Cerebellar cortex (tissue), 1 donor: Measurements from ENCODE around the gene TNIK.
"Not testable (repeated sequence)": the region's sequence is repeated elsewhere in the genome, so short reads cannot be mapped to it uniquely, and the experiment has no call there.

Source experiments
- DNase-seq: peaks from one replicate; pipeline ENCODE4 v3.0.0-alpha.2; 2015; ENCODE audit warnings: low spot score

TNIK gene

DNA sequence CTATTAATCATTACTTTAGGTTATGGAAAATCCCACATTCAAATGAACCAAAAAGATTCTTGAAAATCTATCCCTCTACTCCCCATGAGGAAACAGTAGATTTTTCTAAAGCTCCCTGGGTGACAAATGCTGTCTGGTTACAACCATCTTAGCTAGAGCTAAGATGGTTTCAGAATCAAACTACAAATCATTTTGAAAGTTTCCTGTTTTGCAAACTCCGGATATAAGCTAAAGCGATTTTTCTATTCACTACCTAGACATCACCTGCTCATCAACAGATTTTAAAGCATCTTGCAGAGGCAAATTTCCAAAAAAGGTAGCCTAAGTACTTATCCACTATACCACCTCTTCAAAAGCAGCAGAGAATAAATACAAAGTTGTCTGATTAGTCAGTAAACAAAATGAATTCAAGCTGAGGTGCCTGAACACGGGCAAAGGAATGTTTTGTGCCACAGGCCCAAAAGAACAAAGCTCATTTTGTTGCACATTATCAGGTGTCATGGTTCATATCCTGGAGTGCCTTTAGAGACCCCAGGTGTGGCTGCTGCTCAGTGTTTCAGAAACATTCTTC lies 204.9 kb downstream of the TNIK start:
- no peak for DNase-seq

GRCh38 chr3:171254315-171254714 lies 205.9 kb downstream of the TNIK start:
- no peak for DNase-seq

DNA sequence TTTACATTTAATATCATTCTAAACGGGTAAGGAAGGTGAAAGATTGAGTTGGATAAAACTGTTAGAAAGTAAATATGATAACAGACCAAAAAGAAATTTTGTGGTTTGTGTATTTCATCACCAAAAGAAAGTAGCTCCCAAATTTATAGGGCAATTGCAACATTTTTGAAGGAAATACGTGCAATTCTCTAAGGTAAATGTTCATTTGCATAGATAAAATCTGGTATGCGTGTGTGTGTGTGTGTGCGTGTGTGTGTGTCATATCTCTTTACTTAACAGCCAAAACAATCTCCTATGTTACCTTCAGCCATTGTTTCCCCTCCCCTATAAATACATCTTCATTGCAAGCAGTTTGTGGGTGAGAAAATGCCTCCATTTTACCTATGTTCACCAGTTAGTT lies 208.4 kb downstream of the TNIK start:
- no peak for DNase-seq

- DNase-seq, result no peak
Measured at GRCh38 chr3:171250444-171250843, 209.8 kb downstream of the TNIK start.

DNA sequence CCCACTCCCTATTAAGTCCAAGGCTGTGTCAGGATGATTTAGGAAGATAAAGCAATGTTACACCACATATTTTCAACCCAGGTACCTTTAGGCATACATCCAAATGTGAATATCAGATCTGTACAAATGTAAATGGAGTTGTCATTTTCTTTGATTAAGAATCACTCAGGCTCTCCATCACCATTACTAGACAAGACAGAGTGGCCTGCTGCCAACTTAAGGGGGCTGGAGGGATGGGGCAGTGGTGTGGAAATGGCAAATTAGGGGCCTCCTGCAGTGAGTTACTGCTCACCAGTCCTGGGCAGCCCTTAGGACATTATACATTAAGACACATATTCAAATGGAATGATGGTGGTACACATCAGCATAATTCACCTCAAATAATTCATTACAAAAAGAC lies 211.0 kb downstream of the TNIK start:
- no peak for DNase-seq

DNA sequence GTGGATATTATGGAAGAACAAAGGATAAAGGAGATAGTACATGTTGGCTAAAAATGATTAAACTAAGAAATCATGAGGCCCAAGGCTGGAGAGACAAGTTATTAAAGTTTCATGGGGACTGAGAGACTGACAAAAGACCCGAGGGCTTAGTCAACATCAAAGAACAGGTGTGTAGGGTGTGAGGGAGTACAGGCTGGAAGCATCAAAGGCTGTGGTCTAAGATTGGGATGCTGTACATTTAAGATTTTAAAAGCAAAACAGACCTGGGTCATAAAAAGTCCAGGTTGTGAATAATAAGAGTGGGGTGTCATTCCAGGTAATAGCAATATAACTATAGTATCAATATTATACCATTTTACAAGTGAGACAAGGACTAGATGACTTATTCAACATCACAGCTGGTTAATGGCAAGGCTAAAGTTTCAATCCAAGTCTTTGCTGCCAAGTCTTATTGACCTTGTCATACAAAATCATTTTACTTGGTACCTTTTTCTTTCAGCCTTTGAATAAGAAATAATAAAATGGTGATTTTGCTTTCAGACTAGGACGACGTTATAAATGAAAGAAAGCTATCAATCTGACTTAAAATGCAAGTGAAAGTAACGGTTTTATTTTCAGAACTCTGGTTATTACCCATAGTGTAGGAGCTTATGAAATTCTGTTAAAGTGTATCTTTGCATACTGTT lies 211.6 kb downstream of the TNIK start:
- DNase-seq, result no peak

- no peak for DNase-seq
Measured at GRCh38 chr3:171245796-171246765, 214.1 kb downstream of the TNIK start.

- no peak for DNase-seq
Measured at GRCh38 chr3:171242951-171243350, 217.3 kb downstream of the TNIK start.

GRCh38 chr3:171242170-171242569 lies 218.0 kb downstream of the TNIK start:
- no peak for DNase-seq

DNA sequence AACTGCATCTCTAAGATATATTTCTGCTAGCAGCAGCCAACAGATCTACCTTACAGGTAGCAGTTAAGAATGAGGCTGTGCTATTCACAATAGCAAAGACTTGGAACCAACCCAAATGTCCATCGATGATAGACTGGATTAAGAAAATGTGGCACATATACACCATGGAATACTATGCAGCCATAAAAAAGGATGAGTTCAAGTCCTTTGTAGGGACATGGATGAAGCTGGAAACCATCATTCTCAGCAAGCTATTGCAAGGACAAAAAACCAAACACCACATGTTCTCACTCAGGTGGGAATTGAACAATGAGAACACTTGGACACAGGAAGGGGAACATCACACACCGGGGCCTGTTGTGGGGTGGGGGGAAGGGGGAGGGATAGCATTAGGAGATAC lies 218.6 kb downstream of the TNIK start:
- DNase-seq, result not testable (repeated sequence)

DNA sequence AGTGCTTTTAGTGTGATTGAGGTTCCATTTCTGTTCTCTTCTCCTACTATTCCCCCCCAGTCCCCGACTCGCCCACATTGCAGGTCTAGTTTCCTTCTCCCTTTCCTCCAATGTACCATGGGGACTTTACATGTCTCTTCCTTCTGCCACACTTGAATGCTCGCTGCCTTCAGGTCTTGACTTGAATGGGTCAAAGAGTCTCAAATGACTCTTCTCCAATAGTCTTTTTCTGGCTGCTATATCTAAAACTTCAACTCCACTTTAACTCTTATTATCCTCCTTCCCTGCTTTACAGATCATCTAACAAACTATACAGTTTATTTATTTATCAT lies 219.7 kb downstream of the TNIK start:
- DNase-seq, result no peak

GRCh38 chr3:171239757-171240503 lies 220.3 kb downstream of the TNIK start:
- no peak for DNase-seq

- DNase-seq, result no peak
Measured at GRCh38 chr3:171237009-171237385, 223.2 kb downstream of the TNIK start.

- DNase-seq, result peak; percentile 11
Measured at GRCh38 chr3:171236265-171237008, 223.8 kb downstream of the TNIK start.

GRCh38 chr3:171234298-171235010 lies 225.8 kb downstream of the TNIK start:
- DNase-seq, result peak; percentile 31

- DNase-seq, result no peak
Measured at GRCh38 chr3:171231361-171231760, 228.8 kb downstream of the TNIK start.

DNA sequence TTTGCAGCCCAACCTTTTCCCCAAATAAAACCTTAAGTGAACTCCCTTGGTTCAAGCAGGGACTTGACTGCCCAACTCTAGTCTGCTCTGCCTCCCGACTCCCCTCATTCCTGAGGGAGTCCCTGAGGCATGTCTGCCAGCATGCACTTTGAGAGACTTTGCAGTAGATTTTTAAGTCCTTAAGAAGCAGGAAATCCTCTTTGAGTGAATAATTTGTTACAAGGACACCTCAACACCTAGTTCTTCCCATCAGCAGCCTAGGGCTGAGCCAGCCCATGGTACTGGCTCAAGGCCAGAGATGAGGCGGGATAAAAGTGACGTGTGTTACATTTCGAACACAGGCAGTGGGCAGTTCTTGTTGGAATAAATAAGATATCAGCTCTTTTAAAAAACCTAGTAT lies 229.3 kb downstream of the TNIK start:
- DNase-seq, result no peak

GRCh38 chr3:171229173-171229572 lies 231.0 kb downstream of the TNIK start:
- DNase-seq, result no peak

DNA sequence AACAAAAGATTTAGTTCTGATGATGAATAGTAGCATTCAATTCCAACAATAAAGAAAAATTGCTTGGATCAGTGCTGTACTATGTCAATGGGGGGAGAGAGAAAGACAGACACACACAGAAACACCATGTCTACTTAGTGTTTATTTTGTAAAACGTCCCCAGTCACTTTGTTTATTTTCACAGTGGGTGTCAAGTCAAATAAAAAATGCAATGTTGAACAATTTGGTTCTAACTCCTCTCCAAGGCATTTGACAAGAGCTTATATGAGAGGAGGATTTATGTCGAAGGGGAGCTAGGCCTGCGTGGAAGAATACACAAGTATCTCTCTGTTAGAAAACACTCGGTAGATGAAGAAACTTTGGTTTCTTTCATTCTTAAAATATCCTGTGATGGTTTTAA lies 232.0 kb downstream of the TNIK start:
- DNase-seq, result no peak

DNA sequence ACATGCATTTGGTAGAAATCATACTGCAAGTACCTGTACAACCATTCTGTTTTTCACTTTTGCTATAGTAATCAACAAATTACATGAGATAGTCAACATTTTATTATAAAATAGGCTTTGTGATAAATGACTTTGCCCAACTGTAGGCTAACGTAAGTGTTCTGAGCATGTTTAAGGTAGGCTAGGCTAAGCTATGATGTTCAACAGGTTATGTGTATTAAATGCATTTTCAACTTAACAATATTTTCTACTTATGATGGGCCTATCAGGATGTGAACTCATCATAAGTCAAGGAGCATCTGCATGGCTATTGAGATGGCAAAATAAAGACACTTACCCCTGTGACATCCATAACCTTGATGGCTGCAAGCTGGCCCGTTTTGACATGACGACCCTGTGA lies 232.4 kb downstream of the TNIK start:
- no peak for DNase-seq

DNA sequence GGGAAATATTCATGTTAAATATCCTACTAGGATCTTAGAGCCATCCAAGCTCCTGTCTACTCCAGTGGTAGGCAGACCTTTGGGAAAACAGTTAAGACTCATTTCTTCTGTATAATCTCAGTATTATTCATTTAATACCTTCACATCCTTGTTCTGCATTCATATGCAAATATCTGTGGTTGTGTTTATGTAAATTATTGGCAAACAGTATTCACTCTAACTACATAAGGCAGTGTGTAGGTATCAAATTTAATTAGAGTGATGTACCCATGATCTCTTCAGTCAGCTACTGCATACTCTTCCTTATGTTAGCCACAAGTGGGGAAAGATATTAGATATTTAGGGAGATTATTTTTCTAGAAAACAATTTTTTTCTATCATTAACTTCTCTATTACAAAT lies 232.8 kb downstream of the TNIK start:
- no peak for DNase-seq
